VCaP (cell line): Measurements from ENCODE around the gene OR2B2.

ENCODE experiments used
- H3K27ac ChIP-seq: fragments of 450-650 bp; 2 replicates; pipeline ENCODE4 v1.5.1; 2017
- CTCF ChIP-seq: fragments of 450-650 bp; conservative IDR thresholded peaks from 2 replicates; pipeline ENCODE4 v1.5.1; 2017; ENCODE audit warnings: mild to moderate bottlenecking, moderate library complexity

Gene OR2B2

GRCh38 chr6:27891320-27891875 is 20.8 kb downstream of the OR2B2 start:
- H3K27ac ChIP-seq = no peak overlapping the region
- no peak for TF ChIP-seq CTCF

GRCh38 chr6:27890445-27891319 is 21.5 kb downstream of the OR2B2 start:
- TF ChIP-seq CTCF = no peak

GRCh38 chr6:27889628-27890444 is 22.4 kb downstream of the OR2B2 start:
- no peak for TF ChIP-seq CTCF
- H3K27ac ChIP-seq = no peak overlapping the region

More at GRCh38 chr6:27890445-27891319, 21.5 kb downstream of the OR2B2 start:
- H3K27ac ChIP-seq = no peak overlapping the region

GRCh38 chr6:27889275-27889627 is 22.9 kb downstream of the OR2B2 start:
- H3K27ac ChIP-seq = no peak overlapping the region
- TF ChIP-seq CTCF = no peak

GRCh38 chr6:27888566-27888965 is 23.6 kb downstream of the OR2B2 start:
- H3K27ac ChIP-seq = no peak overlapping the region
- no peak for TF ChIP-seq CTCF

- no peak overlapping the region for H3K27ac ChIP-seq
- TF ChIP-seq CTCF = no peak
These were observed 26.1 kb downstream of the OR2B2 start for GRCh38 chr6:27886073-27886472.

GRCh38 chr6:27883136-27883535 is 29.1 kb downstream of the OR2B2 start:
- H3K27ac ChIP-seq = no peak overlapping the region
- no peak for TF ChIP-seq CTCF
